ENCODE data around the gene KERA.

The KERA gene

DNA sequence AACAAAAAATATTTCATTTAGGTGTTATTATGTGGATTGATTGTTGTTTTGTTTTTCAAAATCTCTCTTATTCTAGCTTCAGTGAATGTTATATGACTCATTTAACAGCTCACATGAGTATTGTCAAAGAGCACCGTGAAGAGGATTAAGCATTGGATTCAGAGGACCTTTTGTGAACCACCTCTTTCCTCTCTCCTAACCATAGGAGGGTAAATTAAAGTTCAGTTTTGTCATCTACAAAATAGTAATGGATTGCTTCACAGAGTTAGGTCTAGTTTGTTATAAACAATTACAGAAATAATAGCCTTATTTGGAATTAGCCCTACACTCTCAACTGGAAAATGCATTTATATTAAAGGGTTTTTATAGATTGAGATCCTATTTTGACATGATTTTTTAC, 962 bp upstream of the KERA start:
- no peaks in the 10 kb centered on the region for H3F3A ChIP-seq (ENCODE audit: low read depth)
- no peaks in the 10 kb centered on the region for H3K9me3 ChIP-seq (ENCODE audit: insufficient read depth, low read depth, low read length)
- no peaks in the 10 kb centered on the region for H3K9me2 ChIP-seq (replicated peaks; ENCODE audit: low read depth, low read length)
- no peak overlapping the region for H3K4me2 ChIP-seq (ENCODE audit: low read depth, low read length, poor library complexity, severe bottlenecking)
- H3K4me3 ChIP-seq (ENCODE audit: low read length, poor library complexity, severe bottlenecking), result no peak overlapping the region
- H2AFZ ChIP-seq (ENCODE audit: low read length), result no peak overlapping the region
- TF ChIP-seq, protein P1, sequence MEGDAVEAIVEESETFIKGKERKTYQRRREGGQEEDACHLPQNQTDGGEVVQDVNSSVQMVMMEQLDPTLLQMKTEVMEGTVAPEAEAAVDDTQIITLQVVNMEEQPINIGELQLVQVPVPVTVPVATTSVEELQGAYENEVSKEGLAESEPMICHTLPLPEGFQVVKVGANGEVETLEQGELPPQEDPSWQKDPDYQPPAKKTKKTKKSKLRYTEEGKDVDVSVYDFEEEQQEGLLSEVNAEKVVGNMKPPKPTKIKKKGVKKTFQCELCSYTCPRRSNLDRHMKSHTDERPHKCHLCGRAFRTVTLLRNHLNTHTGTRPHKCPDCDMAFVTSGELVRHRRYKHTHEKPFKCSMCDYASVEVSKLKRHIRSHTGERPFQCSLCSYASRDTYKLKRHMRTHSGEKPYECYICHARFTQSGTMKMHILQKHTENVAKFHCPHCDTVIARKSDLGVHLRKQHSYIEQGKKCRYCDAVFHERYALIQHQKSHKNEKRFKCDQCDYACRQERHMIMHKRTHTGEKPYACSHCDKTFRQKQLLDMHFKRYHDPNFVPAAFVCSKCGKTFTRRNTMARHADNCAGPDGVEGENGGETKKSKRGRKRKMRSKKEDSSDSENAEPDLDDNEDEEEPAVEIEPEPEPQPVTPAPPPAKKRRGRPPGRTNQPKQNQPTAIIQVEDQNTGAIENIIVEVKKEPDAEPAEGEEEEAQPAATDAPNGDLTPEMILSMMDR (conservative IDR thresholded peaks at IDR 0.05; ENCODE audit: low read length), result no peak
- no peak for TF ChIP-seq EZH2phosphoT487 (IDR thresholded peaks at IDR 0.05; ENCODE audit: borderline replicate concordance)
- no peaks in the 10 kb centered on the region for H4K20me1 ChIP-seq (ENCODE audit: insufficient read depth, low read length, poor library complexity, severe bottlenecking)
- H3K4me1 ChIP-seq (ENCODE audit: insufficient read depth, low read length, poor library complexity, severe bottlenecking), result no peaks in the 10 kb centered on the region
- no peaks in the 10 kb centered on the region for H3K27me3 ChIP-seq (ENCODE audit: insufficient read depth, low read length, poor library complexity, severe bottlenecking)
- no peaks in the 10 kb centered on the region for H3K36me3 ChIP-seq (ENCODE audit: insufficient read depth, low read length)
- H3K79me2 ChIP-seq (ENCODE audit: insufficient read depth, low read length), result no peaks in the 10 kb centered on the region
- H3K9ac ChIP-seq (ENCODE audit: low read depth, low read length, poor library complexity, severe bottlenecking), result no peak overlapping the region

DNA sequence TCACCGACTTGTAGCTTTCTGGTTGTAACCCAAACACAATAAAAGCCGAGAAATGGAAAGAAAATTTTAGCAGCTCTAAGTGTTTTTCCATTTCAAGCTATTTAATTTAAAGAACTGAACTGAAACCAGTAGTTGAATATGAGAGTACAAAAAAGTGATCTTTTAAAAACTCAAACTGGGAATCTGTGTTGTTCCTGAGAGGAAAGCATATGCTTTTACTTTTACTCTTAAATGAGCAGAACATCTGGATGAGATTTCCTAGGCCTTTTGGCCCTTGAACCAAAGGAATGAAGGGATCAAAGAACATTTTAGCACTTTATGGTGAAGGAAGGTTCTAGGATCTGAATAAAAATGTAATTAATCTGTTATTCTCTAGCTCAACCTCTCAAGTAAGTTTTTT, 1.3 kb downstream of the KERA start:
- Histone ChIP-seq H3K36me3 (ENCODE audit: insufficient read depth, low read length) (no peaks in the 10 kb centered on the region), H3K27me3 (ENCODE audit: insufficient read depth, low read length, poor library complexity, severe bottlenecking) (no peaks in the 10 kb centered on the region), H4K20me1 (ENCODE audit: insufficient read depth, low read length, poor library complexity, severe bottlenecking) (no peaks in the 10 kb centered on the region), H3K9me2 (replicated peaks; ENCODE audit: low read depth, low read length) (no peaks in the 10 kb centered on the region), H3K9ac (ENCODE audit: low read depth, low read length, poor library complexity, severe bottlenecking) (no peak overlapping the region), H3K9me3 (ENCODE audit: insufficient read depth, low read depth, low read length) (no peaks in the 10 kb centered on the region), H3K4me3 (ENCODE audit: low read length, poor library complexity, severe bottlenecking) (no peak overlapping the region), H3F3A (ENCODE audit: low read depth) (no peaks in the 10 kb centered on the region), H2AFZ (ENCODE audit: low read length) (no peak overlapping the region), H3K4me2 (ENCODE audit: low read depth, low read length, poor library complexity, severe bottlenecking) (no peak overlapping the region), H3K4me1 (ENCODE audit: insufficient read depth, low read length, poor library complexity, severe bottlenecking) (no peaks in the 10 kb centered on the region), H3K79me2 (ENCODE audit: insufficient read depth, low read length) (no peaks in the 10 kb centered on the region)
- no peak for TF ChIP-seq EZH2phosphoT487 (IDR thresholded peaks at IDR 0.05; ENCODE audit: borderline replicate concordance)
- TF ChIP-seq, protein P1 (conservative IDR thresholded peaks at IDR 0.05; ENCODE audit: low read length), result no peak

DNA sequence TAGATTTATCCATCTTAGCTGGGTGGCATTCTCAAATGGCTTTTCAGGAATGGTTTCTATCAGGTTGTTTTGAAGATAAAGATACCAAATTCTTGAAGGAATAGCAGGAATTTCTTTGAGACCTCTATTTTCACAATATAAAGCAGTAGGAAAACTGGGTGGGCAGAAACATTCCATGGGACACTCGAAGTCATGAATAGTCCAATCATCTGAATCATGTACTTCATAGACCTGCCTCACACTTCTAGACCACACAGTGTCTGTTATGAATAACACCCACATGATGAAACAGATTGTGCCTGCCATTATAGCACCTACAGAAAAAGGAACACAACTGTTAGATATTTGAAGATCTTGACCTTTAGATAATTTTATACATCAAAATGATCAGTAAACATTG, 1.8 kb downstream of the KERA start:
- Histone ChIP-seq H2AFZ (ENCODE audit: low read length) (no peak overlapping the region), H3K9ac (ENCODE audit: low read depth, low read length, poor library complexity, severe bottlenecking) (no peak overlapping the region), H3F3A (ENCODE audit: low read depth) (no peaks in the 10 kb centered on the region), H3K36me3 (ENCODE audit: insufficient read depth, low read length) (no peaks in the 10 kb centered on the region), H4K20me1 (ENCODE audit: insufficient read depth, low read length, poor library complexity, severe bottlenecking) (no peaks in the 10 kb centered on the region), H3K4me2 (ENCODE audit: low read depth, low read length, poor library complexity, severe bottlenecking) (no peak overlapping the region), H3K27me3 (ENCODE audit: insufficient read depth, low read length, poor library complexity, severe bottlenecking) (no peaks in the 10 kb centered on the region), H3K9me3 (ENCODE audit: insufficient read depth, low read depth, low read length) (no peaks in the 10 kb centered on the region), H3K4me1 (ENCODE audit: insufficient read depth, low read length, poor library complexity, severe bottlenecking) (no peaks in the 10 kb centered on the region), H3K79me2 (ENCODE audit: insufficient read depth, low read length) (no peaks in the 10 kb centered on the region), H3K4me3 (ENCODE audit: low read length, poor library complexity, severe bottlenecking) (no peak overlapping the region), H3K9me2 (replicated peaks; ENCODE audit: low read depth, low read length) (no peaks in the 10 kb centered on the region)
- TF ChIP-seq, protein P1 (conservative IDR thresholded peaks at IDR 0.05; ENCODE audit: low read length), result no peak
- no peak for TF ChIP-seq EZH2phosphoT487 (IDR thresholded peaks at IDR 0.05; ENCODE audit: borderline replicate concordance)
